Kidney glomerular epithelial cell (primary cell): ENCODE measurements around the gene BLACAT1.
A peak's percentile ranks its signal among the peaks of the same experiment; 100 is the strongest.
"Not testable (repeated sequence)": the region's sequence is repeated elsewhere in the genome, so short reads cannot be mapped to it uniquely, and the experiment has no call there.

Experiments
- DNase-seq: peaks from one replicate; lab custom pipeline; 2025; lab: John Stamatoyannopoulos, UW

Gene BLACAT1

DNA sequence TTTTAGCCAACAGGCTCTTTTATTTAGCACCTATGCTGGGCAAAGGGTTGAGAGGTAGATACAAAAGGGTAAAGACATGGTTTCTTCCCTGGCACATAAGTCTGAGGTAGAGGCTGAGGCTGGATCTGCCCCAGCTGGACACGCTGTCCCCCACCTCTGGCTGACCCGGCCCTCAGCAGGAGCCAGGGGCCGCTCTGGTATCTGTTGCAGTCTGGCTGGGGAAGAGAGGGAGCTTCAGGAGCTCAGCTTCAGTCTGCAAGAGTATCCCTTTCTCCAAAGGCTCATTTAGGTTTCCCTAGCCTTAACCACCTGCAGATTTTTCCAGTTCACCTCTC is 14.2 kb downstream of the BLACAT1 start:
- peak; percentile 46 for DNase-seq

DNA sequence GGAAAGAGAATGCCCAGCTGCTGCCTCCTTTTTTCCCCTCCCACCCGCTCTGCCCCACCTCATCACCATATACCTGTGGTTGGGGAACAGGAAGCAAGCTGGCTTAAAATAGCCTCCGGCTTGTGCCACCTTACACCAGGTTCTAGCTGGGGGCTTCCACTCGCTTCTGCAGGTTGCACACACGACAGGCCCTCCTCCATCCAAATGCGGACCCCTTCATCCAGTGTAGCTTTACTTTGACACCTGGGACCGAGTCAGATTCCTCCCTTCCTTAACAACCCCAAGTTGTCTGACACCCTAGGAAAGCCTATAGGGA is 14.6 kb downstream of the BLACAT1 start:
- no peak for DNase-seq

DNA sequence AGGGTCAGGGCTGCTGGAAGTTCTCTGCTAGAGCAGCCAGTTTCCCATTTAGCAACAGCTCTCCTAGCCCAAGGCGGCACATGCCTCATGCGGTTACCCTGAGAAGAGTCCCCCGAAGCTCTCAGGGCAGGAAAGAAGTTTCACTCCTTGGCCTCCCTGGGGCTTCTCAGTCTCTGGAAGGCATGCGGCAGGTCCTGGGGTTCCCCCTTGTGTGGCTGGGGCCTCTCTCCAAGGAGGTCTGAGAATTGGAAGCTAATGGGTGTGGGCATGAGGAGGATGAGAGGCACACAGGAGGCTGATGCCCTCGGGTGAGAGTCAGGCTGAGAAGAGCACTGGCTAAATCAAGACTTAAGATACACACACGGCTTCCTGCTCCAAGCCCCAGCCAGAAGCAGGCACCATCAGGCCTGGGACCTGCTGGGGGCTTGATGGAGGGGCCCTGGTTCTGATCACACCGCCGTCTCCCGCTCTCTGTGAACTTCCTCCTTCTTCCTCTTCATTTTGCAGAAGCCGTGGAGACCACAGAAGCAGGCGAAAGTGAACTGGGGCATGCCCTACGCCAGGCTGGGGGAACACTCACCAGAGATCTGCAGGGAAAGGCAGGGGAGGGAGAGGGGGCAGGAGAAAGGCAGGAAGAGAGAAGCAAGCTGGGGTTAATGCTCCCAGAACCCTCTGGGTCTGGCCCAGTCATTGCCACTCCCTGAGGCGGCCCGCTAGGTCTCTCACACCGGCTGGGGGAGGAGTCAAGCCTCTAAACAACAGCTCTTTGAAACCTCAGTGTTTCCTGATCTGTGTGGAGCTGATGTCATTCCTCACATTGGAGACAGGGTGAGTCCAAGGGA is 15.1 kb downstream of the BLACAT1 start:
- peak; percentile 78 for DNase-seq

DNA sequence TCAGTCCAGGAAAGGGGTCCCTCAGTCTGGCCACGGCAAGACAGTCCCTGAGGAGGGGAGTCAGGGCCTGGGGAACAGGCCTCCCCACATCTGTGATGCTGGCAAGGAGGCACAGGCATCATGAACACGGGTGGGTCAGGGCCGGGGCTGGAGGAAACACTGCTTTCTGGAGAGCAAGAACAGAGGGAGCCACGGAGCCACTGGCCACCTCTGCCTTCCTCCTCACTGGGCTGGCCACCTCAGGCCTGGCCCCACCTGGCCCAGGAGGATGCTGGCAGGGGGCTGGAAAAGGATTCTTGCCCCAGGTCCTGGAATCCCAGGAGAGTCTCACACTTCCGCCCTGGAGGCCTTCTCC is 15.7 kb downstream of the BLACAT1 start:
- no peak for DNase-seq

DNA sequence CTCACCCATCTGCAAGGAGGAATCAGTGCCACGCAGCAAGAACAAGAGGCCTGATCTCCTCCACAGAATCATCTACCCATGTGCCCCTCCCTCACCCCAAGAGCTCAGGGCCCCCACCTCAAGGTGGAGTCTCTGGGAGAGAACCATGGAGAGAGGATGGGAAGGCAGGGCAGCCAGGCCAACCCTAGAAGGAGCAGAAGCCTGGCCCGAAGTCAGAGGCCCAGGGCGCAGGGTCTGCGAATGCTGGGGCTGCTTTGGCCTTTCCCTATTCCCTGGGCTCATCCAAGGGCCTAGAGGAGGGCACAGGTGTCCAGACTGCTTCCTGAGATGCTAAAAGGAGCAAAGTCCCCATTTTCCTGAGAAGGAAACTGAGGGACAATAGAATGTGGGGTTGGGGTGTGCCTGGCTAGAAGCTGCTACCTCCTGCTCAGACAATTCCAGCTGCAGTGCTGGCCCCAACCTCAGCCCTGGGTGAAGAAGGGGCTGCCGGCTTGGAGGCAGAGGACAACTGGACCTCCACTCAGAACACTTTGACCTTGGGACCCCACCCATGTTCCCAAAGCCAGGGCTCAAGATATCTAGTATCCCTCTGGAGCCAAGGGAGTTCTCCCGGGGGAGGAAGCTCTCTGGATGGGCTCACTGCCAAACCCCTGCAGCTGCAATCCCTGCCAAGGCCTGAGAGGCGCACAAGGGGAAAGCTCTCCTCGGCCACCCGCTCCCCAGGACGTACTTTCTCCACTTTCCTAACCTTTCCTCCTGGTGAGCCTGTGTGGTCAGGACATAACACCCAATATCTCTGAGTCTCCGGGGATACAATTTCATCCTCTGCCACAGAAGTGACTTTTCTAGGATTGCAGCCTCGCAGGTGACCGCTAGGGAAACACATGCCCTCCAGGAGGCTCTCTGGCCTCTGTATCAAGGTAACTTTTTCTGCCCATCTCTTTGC is 17.4 kb downstream of the BLACAT1 start:
- DNase-seq, result peak; percentile 70

DNA sequence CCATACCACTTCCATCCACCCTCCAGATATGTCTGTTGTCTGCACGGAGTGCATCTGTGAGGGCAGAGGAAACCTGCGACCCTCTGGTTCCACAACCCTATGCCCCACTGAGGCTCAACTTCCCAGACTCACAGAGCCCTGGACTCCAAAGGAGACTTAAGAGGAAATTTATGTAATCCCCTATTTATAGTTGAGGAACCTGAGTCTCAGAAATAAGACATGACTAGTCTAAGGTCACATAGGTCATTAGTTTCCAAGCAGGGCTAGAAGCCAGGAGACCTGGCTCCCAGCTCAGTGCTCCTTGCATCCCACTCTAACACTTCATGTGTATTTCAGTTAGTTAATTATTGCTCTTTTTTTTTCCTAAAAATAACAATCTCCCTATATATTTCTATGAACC is 18.3 kb downstream of the BLACAT1 start:
- no peak for DNase-seq

DNA sequence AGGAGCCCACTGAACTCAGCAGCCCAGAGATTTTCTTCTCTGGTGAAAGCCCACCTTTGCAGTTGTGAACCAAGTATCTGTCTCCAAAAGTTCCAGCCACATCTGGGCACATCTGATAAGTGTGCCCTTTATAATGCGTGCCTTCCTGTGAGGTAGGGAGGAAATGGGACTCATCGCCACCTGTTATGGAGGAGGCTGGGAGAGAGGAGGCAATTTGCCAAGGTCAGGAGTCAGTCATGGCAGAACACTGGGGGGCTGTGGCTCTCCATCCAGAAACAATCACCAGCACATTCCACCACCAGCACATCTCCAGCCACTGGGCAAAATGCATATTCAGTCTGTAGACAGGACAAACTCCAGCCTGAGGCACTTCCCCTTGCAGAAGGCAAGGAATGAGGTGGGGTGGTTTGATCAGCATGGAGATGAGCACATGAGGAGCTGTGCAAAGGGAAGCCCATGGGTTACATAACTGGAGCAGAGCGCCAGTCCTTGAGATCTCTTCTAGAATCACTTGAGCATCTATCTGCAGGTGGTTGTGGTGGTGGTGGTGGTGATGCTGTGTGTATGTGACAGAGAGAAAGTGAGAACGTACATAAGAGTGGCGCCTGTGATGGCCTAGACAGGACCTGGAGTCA is 19.0 kb downstream of the BLACAT1 start:
- DNase-seq, result no peak

DNA sequence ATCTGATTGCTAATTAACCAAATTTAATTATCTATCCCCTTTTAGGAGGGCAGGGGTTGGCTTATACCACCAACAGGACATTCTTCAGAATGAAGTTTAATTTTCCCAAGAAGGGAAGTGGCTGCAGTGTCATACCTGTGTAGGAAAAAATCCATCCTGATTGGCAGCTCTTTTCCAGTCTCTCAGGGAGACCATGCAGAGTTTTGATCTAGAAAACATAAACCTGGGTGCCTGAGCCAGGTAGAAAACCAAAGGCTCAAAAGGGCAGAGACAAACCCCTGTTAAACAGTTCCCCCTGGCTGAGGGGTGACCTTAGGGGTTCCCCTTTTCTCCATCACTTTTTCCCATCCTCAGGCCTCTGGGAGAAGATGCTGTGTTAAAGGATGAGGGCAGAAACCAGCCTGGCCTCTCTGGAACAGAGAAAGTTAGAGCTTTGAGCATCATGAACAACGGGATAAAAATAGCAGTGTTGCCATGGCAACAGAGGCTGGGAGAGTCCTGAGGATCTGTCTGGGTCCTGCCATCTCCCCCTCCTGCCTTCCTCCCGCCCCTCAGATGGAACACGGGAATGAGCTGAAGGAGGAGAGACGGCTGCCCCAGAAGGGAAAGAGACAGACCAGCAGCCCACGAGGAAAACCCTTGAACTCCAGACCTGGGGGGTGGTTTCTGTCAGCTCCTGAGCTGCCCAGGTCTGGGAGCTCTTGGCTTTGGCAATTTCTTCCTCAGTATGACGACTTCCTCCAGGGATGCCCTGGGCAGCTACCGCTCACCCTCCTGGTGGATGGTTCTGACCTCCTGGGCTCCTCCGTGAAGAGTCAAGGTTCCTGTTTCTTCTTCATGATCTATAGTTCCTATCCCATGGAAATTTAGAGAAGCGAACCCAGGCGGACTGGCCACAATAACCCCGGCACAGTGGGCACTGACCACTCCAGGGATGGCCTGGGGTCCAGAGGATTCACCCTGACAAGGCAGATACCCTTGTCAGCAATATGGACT is 20.0 kb downstream of the BLACAT1 start:
- no peak for DNase-seq

DNA sequence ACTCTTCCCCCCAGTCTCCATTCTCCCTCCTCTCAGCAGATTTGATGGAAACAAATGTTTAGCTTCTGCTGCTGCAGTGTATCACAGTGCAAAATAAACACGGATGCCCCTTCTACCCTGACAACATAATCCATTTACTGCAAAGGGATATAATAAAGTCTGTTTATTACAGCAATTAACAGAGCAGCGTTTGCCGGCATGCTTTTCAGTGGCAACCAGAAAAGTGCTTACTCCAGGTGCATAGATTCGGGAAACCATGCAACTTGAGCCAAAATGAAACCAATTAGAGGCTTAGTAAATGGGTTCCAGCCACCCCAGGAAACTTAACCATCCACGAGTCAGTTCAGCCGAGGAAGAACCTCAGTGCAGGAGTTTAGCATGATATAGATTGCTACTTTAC is 21.1 kb downstream of the BLACAT1 start:
- DNase-seq, result no peak

DNA sequence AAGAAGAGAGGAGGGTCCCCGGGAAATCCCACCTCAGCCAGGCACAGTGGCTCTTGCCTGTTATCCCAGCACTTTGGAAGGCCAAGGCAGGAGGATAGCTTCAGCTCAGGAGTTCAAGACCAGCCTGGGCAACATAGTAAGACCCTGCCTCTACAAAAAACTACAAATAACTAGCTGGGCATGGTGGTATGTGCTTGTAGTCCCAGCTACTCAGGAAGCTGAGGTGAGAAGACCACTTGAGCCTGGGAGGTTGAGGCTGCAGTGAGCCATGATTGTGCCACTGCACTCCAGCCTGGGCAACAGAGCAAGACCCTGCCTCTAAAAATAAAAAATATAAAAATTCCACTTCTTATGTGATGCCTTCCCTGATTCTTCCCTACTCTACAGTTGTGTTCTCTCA is 23.2 kb downstream of the BLACAT1 start:
- not testable (repeated sequence) for DNase-seq

DNA sequence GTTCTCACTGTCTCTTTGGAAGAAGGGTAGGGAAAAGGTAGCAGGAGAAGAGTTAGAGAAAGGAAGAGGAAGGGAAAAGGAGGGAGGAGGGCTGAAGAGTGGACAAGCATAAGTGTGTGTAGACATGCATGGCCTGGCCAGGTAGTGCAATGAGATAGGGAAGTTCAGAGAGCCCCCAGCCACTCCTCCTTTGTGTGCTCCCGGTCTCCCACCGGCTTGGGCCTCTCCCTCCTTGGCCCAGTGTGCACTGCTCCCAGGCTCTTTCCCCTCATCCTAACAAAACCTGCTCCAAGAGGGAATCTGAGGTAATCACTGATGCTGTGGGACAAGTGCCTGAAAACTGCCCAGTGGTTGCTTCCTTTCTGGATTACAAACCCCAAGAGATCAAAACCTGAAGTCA is 23.7 kb downstream of the BLACAT1 start:
- DNase-seq, result no peak

DNA sequence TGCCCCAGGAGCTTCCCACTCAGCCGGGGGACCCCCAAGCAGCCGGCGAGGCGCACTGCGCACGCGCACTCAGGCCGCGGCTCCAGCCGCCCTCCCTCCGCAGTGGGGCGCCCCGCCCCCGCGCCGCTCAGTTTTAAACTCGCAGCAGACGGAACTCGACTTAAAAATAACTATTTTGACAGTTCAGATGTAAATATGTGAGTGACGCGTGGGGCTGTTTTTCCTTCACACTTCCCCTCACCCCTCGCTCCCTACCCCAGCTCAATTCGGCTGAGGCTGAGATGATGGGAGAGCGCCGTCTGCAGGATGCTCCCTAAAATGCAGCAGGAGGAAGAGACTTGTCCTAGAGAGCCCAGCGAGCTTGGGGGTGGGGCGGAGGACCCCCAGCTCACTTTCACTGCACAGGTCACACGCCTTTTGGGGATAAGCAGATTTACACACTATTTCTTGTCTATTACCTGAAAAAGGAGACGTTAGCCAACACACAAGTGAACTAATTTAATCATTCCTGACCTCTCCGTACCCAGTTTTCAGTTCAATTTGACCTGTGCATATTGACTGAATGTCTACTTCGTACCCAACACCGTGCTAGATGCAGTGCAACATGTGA is 25.0 kb downstream of the BLACAT1 start:
- DNase-seq, result peak; percentile 69

DNA sequence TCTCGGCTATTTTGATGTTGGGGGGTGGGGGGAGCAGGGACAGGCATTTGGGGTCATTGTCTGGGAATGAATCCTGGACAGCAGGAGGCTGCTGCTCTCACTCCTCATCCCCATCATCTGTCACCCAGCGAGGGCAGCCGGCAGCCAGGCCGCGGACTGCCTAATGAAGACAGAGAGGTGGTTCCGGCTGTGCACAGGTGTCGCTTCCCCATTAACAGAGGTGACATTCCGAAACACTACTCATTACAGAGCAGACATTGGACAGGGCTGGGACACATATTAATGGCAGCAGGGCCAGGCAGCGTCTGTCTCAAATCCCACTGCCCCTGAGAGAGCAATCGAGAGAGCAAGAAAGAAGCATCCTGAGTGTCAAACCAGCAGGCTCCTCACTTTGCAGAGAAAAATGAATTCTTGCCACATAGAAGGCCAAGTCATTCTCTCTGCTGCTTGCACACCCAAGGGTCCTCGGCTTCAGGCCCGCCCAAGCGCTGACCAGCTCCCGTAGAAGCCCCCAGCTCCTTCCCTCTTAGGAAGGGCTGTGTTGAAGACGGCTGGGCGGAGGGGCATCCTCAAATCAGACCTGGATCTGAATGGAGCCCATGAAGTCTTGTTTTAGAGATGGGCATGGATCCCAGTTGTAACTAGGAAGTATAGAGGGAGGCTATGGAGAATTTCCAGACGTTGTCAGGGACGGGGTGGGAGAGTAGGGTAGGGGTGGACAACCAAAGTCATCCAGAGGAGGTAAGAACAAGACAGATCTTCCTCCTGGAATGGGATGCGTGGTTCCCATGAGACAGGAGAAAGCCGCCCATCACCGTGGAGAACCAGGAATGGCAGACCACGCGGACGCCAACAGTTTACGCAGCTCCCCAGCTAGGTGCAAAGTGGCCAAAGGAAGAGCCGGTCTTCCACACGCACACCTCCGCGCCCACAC is 25.8 kb downstream of the BLACAT1 start:
- no peak for DNase-seq

DNA sequence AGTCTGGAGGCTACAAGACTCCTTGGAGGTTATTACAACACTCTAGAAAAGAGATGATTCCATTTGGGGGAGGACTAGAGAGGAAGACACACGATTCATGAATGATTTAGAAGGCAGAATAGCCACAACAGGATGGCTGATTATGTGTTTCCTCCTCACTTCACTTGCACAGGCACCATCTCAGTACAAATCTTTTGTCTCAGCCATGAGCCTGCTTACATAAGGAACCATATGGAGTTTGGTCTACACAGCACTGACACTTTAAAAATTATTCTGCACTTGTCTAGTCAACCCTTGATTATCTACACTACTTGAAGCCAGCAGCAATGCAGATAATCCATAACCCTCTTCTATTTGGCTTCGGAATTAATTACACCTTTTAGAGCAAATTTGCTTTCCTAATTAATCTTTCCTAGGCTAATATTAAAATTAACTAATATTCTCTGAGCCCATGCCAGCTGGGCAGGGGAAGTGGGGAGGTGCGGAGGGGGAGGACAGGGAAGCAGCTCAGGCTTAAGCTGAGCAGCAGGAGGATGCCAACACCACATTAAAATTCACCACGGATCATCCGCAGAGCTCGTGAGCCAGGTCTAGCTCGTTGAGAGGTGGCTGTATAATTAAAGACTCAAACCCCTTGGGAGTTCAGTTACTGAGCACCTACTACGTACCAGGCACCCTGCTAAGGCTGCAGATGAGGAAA is 30.8 kb downstream of the BLACAT1 start:
- DNase-seq, result no peak

DNA sequence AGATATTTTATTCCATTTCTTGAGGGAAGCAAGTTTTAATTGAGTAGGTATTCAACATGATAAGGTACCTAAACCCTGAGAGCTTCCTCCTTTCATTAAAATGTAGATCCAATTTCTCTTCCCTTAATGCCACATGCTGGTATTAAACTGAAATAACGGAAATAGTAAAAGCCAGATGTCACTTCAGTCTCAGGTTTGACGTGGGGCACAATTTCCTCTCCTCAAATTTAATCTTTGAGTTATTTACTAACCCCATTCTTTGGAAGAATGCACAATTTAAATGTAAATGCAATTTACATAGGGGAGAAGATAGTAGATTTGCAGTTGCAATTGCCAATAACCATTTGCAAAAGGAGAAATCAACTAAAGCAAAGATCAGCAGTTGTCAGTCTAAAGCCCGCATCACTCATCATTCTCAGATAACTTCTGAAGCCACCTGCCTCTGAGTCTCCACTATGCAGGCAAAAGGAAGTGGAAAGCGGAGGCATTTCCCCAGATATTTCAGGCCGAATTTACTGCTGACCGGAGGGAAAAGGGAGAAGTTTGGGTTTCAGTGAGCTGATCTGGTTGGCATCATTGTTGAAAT is 31.9 kb downstream of the BLACAT1 start:
- no peak for DNase-seq

DNA sequence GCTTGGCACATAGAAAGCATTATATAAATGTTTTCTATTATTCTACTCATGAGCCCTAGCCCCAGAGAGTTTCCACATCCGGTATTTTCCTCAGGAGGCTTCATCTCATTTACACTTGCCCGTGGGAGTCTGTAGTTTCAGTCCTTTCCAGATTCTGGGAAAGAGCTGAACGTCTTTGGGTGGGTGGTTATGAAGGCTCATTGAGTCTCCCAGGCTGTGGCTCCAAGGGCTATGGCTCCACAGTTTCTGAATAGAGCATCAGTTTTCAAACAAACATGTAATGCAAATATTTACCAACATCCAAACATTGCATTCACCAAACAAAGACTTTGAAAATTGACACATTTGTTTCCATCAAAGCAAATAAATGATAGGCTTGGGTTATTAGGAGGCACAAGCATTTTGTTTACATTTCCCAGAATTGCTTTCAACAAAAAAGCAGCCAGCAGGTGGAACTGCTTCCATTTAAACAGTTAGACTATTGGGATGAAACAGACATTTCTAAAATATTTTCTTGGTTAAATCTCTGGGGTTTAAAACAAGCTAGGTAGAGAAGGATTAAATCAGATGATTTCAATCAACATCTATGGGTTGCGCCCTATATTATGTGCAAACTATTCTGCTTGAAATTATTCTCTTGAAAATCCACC is 32.7 kb downstream of the BLACAT1 start:
- DNase-seq, result no peak

DNA sequence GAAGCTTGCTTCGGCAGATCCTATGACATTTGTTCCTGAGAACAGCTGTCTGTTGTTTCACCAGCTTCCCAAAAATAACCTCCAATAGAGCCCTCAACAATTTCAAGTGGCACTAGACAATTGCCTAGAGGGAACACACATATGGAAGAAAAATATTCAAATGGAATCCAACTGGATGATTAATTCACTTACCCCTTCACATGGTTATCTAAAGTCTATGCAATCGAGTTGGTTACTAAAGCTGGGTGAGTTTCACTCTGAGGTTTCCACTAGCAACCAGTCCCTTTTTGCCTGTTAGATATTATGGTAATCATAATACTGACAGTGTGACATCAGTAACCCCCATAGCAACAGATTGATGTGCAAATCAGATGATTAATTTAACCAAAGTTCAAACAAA is 34.0 kb downstream of the BLACAT1 start, which contains the start of gene LEMD1:
LEMD1 (minus strand) TSS at position 259 of the 400 bp plus-strand sequence. CDS start 1,520 bp downstream, outside the sequence.
- no peak for DNase-seq

DNA sequence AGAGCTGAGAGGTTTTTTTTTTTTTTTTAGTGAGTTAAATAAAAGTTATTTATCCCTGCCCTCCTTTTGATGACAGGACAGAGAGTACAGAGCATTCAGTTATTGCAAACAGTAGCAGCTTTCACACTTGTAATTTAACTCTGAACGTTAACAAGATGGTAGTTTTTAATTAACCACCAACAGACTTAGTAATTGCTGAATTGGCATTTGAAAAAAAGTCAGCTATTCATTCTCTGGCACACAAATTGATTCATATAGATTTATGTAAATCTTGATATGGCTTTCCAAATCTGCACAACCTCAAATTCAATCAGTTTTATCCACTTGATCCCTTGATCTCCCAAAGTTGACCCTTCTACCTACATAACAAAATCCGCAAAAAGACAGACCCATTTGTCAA is 34.9 kb downstream of the BLACAT1 start:
- DNase-seq, result no peak
